GM12864 (cell line): ENCODE results near the gene AP3B2.

Experiments used
- DNase-seq: peaks from one replicate; pipeline ENCODE4 v3.0.0-alpha.2; 2011; ENCODE audit warnings: low read depth
- H3K4me3 ChIP-seq: 2 replicates; pipeline ENCODE4 v1.5.1; 2011; ENCODE audit warnings: mild to moderate bottlenecking, low read depth, low read length, control low read depth
- TF ChIP-seq, protein P1 (sequence below): IDR thresholded peaks from 2 replicates; pipeline ENCODE4 v1.5.1; 2011; ENCODE audit warnings: low read depth, mild to moderate bottlenecking, moderate library complexity, low read length, control low read depth, inconsistent platforms; ENCODE audit errors: missing control alignments

AP3B2 gene

DNA sequence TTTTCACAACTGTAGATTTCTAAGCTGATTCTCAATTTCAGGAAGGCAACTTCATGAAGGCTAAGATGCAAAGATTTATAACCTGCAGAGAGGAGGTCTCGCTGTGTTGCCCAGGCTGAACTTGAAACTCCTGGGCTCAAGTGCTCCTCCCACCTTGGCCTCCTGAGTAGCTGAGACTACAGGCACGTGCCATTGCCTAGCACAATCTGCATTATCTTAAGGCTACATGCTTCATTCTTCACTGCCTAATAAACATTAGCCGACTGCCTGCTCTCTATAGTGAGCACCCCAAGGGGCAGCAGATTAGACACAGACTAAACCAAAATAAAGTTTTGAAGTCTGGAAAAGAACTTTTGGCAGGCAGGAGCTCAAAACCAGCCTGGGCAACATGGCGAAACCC lies 79.6 kb downstream of the AP3B2 start:
- no peak overlapping the region for H3K4me3 ChIP-seq
- no peak for DNase-seq
- TF ChIP-seq, protein P1, sequence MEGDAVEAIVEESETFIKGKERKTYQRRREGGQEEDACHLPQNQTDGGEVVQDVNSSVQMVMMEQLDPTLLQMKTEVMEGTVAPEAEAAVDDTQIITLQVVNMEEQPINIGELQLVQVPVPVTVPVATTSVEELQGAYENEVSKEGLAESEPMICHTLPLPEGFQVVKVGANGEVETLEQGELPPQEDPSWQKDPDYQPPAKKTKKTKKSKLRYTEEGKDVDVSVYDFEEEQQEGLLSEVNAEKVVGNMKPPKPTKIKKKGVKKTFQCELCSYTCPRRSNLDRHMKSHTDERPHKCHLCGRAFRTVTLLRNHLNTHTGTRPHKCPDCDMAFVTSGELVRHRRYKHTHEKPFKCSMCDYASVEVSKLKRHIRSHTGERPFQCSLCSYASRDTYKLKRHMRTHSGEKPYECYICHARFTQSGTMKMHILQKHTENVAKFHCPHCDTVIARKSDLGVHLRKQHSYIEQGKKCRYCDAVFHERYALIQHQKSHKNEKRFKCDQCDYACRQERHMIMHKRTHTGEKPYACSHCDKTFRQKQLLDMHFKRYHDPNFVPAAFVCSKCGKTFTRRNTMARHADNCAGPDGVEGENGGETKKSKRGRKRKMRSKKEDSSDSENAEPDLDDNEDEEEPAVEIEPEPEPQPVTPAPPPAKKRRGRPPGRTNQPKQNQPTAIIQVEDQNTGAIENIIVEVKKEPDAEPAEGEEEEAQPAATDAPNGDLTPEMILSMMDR, result no peak

GRCh38 chr15:82625136-82625535 lies 84.5 kb downstream of the AP3B2 start:
- H3K4me3 ChIP-seq, result no peak overlapping the region
- DNase-seq, result no peak
- TF ChIP-seq, protein P1, result no peak

GRCh38 chr15:82624438-82624837 lies 85.2 kb downstream of the AP3B2 start:
- H3K4me3 ChIP-seq, result no peak overlapping the region
- TF ChIP-seq, protein P1, result no peak
- no peak for DNase-seq

DNA sequence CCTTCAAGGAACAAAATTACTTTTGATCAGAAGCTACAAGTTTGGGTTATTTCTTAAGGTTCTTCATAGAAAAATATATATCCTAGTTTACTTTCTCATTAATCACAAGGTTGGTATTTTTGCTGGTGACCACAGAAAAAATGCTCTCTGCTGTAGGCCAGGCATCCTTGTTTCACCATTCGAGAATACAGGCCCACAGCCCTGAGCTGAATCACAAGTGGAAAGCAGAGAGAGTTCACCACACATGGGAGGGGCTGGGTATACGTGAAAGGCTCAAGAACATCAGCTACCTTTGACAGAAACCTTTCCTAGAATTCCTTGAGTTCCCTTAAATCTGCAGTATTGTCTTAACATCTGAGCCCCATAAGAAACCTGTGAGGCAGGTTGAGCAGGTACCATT lies 85.7 kb downstream of the AP3B2 start:
- DNase-seq, result no peak
- TF ChIP-seq, protein P1, result no peak
- no peak overlapping the region for H3K4me3 ChIP-seq

DNA sequence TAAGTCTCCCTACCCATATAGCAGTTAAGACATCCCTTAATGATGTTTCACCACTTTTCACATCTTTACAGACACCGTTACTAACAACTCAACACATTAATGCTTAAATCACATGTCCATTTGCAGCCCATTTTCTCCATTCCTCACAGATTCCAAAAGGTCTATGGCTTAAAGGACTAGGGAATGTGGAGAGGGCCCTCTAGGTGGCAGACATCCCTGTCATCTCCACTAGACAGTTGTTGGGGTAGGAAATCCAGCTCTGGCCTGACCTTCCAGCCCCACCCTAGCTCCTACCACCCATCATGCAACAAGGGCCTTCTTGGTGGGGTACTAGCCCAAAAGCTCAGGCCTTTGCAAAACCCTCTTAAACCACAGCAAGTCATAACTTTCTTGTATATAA lies 87.7 kb downstream of the AP3B2 start:
- H3K4me3 ChIP-seq, result no peak overlapping the region
- TF ChIP-seq, protein P1, result no peak
- no peak for DNase-seq

DNA sequence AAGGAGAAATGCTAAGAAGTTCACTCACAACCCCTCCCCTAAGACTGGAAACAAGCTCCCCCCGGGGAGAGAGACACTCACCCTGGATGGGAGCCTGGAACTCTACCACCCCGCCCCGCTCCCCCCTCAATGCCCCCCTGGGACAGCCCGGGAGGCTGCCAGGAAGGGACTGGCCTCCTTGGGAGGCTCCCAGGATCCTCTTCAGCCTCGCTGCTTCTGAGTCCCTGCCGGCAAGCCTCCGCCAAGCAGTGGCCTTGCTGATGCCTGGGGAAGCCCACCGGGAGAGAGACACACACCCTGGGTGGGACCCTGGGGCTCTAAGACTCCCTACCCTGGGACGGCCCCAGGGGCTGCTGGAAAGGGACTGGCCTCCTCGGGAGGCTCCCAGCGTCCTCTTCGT lies 95.9 kb downstream of the AP3B2 start:
- no peak for DNase-seq
- TF ChIP-seq, protein P1, result no peak
- no peak overlapping the region for H3K4me3 ChIP-seq

DNA sequence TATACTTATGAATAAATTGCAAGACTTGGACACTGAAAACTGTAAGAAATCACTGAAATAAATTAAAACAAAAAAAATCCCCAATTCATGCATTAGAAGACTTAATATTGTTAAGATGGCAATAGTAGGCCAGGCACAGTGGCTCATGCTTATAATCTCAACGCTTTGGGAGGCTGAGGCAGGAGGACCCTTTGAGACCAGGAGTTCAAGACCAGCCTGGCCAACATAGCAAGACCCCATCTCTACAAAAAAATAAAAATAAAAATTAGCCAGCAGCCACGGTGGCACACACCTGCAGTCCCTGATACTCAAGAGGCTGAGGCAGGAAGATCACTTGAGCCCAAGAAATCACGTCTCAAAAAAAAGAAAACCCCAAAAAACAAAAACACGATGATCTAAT lies 98.3 kb downstream of the AP3B2 start:
- TF ChIP-seq, protein P1, result no peak

More for the DNA sequence above, 98.3 kb downstream of the AP3B2 start:
- H3K4me3 ChIP-seq, result no peak overlapping the region
- DNase-seq, result no peak
